HG03460 (cell line): ENCODE data around the gene C2orf72.
"Not testable (repeated sequence)": the region's sequence is repeated elsewhere in the genome, so short reads cannot be mapped to it uniquely, and the experiment has no call there.

Experiments
- ATAC-seq: cut with Tn5 transposase; IDR thresholded peaks from one replicate; pipeline ENCODE4 v1.9.1; 2021; ENCODE audit not compliant: unreplicated experiment

C2orf72 gene

GRCh38 chr2:231013820-231014219 is 23.5 kb upstream of the C2orf72 start:
- ATAC-seq, result no peak

DNA sequence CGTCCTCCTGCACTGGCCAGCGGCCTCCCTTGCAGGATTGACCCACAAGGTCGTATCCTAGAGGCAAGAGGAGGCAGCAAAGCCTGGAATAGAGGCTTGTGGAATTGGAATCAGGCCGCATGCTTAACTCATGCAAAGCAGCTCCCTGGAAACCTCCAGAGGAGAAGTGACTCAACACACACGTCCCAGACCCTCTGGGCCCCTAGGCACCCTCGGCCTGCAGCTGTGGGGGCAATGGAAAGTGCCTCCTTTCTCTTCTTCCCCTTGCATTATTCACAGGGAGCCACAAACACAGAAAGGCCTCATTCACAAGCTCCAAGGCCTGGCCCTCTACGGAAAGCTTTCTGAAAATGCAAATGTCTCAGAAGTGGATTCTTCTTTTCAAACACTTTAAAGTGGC is 21.8 kb upstream of the C2orf72 start:
- ATAC-seq, result no peak

- ATAC-seq, result no peak
Observed at GRCh38 chr2:231015926-231016325, 21.4 kb upstream of the C2orf72 start.

- no peak for ATAC-seq
Observed at GRCh38 chr2:231016566-231017230, 20.6 kb upstream of the C2orf72 start.

DNA sequence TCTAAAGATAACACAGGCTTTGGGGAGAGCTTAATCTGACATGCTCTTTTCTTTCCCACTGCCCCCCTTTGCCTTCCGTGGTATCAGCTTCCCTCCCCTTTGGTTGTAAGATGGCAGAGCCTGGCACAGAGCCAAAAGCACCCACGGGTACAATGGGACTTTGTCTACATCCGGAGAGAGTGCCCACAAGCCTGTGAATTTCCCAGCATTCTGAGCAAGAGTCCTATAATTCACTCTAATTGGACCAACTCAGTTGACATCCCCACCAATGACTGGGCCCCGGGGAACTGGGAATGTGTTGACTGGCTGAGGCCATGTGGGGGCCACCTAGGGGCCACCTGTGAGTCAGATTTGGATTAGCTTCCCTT is 20.1 kb upstream of the C2orf72 start:
- no peak for ATAC-seq

GRCh38 chr2:231018184-231018583 is 19.1 kb upstream of the C2orf72 start:
- ATAC-seq, result no peak

DNA sequence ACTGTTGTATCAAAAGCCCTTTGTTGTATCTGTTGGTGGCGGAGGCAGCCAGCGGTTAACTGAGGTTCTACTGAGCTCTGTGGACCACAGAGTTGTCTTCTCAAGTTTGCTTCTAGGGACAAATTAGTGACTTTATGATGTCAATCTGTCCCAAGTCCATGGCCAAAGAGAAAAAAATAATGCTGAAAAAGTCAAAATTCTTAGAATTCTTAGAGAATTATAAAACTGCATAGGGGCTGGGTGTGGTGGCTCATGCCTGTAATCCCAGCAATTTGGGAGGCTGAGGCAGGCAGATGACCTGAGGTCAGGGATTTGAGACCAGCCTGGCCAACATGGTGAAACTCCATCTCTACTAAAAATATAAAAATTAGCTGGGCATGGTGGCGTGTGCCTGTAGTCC is 12.3 kb upstream of the C2orf72 start:
- ATAC-seq, result not testable (repeated sequence)

DNA sequence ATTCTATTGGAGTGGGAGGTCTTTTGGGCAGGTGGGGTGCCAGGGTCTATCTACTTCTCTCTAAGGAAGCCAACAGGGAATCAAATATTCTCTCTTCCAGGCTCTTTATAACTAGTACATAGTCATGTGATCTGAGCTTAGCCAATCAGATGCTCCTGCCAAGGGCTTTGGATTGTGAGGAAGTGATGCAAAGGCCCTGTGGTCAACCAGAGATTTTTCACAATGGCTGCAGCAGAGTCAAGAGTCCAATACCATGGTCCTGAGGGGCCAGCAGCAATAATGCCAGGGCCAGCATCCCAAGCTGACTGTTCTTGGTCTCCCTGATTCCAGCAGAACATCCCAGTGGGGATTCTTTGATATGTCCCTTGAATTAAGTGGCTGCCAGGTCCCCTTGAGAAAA is 8.4 kb upstream of the C2orf72 start:
- no peak for ATAC-seq

DNA sequence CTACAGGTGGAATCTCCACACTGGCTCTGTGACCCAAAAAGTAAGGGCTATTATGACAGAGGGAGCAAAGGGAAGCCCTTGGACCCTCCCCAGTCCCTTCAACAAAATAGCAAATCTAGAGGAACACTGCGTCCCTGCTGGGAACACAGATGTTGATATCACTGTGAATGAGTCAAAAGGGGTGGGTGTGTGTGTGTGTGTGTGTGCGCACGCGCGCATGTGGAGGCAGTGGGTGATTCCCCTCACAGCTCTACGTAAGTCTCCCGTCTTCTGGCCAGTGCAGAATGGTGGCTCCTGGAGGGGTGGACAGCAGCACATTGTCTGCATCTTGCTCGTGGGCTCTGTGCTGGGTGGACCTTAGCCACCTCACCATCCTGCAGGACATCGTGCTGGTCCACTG is 7.8 kb upstream of the C2orf72 start:
- ATAC-seq, result no peak

DNA sequence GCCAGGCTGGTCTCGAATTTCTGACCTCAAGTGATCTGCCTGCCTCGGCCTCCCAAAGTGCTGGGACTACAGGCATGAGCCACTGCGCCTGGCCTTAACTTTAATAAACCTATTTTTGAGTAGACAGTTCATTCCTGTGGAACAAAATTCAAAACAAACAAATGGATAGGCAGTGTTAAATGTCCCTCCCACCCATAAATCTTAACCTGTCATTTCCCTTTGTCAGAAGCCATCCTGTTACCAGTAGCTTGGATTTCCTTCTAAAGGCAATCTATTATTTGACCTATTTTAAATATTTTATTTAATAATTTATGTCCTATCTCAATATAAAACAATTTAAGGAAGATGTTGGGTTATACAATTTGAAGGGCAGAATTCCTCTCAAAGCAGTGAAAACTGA is 6.6 kb upstream of the C2orf72 start:
- ATAC-seq, result no peak

GRCh38 chr2:231032575-231033140 is 4.7 kb upstream of the C2orf72 start:
- no peak for ATAC-seq

DNA sequence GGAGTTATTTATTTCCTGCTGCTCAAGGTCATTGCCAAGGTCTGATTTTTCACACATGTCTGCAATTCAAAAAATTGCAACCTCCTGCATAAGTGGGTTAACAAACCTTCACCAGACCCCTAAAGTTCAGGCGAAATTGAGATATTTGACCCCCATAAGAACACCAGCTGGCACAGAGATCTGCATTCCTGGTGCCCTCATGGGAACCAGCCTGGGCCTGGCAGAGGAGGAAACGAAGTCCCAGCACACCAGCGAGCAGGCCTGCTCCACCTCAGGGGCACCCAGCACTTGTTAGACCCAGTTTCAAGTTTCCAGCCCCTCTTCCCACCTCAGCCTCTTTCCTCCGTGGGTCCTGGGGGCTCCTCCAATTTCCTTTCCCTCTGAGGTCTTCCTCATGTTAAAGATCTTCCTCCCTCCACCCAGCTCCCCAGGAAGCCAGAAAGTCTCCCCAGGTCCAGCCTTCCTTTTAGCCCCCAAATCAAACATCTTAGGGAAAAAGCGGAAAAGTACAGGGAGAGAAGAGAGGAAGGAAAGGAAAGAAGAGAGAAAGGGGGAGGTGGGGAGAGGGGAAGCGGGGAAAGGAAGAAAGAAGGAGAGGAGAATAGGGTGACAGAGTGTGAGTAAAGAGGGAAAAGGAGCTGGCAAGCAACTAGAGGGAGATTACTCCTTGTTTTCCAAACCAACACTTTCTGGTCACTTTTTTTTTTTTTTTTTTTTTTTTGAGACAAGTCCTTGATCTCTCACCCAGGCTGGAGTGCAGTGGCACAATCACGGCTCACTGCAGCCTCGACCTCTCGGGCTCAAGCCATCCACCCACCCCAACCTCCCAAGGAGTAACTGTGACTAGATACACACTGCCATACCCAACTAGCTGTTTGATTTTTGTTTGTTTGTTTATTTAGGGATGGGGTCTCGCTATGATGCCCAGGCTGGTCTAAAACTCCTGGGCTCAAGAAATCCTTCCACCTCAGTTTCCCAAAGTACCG is 3.9 kb upstream of the C2orf72 start:
- no peak for ATAC-seq

- ATAC-seq, result no peak
Observed at GRCh38 chr2:231034291-231034882, 2.9 kb upstream of the C2orf72 start.

DNA sequence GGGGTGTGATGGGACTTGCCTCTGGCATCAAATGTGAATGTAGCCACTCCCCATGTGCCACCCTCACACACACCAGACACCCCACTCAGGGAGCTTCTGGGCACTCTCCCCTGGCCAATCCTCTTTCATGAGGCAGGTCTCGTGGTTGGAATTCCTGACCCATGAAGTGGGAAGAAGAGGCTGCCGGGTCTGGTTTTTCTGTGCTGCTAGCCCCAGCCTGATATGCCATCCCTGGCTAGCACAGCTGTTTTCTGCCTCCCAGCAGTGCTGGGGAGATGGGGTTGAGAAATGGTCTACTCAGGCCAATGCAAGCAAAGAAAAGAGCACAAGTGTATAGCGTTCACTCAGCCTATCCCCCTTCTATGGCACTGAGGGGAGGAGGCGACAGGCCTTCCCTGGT is 1.2 kb upstream of the C2orf72 start:
- ATAC-seq, result no peak

DNA sequence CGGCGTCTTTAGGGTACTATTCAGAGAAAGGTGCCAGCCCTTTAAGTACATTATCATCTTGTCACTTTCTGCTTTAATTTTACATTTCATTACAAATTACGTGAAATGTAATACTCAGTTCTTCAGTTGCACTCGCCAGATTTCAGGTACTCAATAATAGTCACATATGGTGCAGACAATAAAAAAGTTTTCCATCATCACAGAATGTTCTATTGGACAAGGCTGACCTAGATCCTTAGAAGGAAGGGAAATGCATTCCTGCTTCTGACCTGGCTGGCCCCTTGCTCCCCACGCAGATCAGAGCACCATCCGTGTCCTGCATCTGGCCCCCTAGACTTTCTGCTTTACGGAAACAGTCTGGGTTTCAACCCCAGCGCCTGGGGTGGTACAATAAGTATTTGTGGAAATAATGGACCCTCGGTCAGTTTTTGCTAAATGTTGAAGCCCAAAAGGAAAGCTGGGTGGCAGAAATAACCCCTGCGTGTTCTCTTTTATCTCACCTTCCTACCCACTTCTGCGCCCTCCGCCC is 681 bp upstream of the C2orf72 start:
- no peak for ATAC-seq

DNA sequence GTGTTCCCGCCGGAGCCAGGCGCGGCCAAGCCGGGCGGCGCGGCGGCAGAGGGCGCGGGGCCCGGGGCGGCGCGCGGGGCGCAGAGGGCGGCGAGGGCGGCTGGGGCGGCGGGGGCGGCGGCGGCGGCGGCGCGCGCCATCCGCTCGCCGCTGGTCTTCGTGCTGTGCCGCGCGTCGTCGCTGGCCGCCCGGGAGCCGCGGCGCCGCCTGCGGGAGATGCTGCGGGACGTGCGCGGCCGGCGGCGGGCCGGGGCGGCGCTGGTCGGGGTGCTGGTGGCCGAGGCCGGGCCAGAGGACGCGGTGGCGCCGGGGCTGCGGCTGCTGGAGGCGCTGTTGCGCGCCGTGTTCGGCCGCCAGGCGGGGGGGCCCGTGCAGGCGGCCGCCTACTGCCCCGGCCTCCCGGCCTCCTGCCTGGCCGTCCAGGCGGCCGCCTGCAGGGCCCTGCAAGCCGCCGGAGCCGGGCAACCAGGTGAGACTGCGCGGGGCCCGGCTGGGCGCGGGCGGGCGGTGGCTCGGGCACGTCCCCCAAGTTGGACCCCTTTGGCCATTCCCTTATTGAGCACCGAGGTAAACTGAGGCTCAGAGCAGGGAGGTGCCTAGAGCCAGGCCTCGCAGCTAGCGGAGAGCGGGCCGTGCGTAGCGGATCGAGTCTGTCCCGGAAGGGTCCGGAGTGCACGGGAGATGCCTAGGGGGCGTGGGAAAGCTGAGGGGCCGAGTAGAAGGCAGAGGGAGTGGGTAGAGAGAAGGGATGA is 584 bp downstream of the C2orf72 start:
- no peak for ATAC-seq

GRCh38 chr2:231038483-231039293 is 1.4 kb downstream of the C2orf72 start:
- ATAC-seq, result no peak

GRCh38 chr2:231039294-231039664 is 2.0 kb downstream of the C2orf72 start:
- ATAC-seq, result no peak

GRCh38 chr2:231039821-231040364 is 2.6 kb downstream of the C2orf72 start:
- no peak for ATAC-seq
